H1 (cell line): ENCODE results near the gene MXD4. TPM values are rescaled to one million over a fixed set of nuclear protein-coding genes. Genes with fewer than 3 reads are reported as not detected.

Source experiments
- BCL11A ChIP-seq, 2 experiments: IDR thresholded peaks; one replicate each; pipeline ENCODE4 v1.6.1; 2011; ENCODE audit warnings: low read depth in 2 of 2, low read length in 2 of 2, mild to moderate bottlenecking in 2 of 2
- EP300 ChIP-seq, 2 experiments: IDR thresholded peaks; 1 replicate in 1 of 2; 2 replicates in 1 of 2; pipeline ENCODE4 v1.6.1; 2011 to 2012; ENCODE audit warnings: low read depth in 2 of 2, low read length in 2 of 2, mild to moderate bottlenecking in 2 of 2, borderline replicate concordance in 1 of 2, inconsistent platforms in 1 of 2, moderate library complexity in 1 of 2
- NRF1 ChIP-seq: IDR thresholded peaks from 2 replicates; pipeline ENCODE4 v1.6.1; 2011; ENCODE audit warnings: mild to moderate bottlenecking, low read depth, low read length, improper control_type of control experiment
- PHF8 ChIP-seq: fragments of 200-600 bp; sonication (generic); conservative IDR thresholded peaks from 2 replicates; pipeline ENCODE4 v1.7.1; 2012; ENCODE audit warnings: low read depth, mild to moderate bottlenecking, inconsistent platforms, low read length, moderate library complexity
- POU5F1 ChIP-seq: IDR thresholded peaks from 2 replicates; pipeline ENCODE4 v1.6.1; 2011; ENCODE audit warnings: low read depth, mild to moderate bottlenecking, low read length, moderate library complexity
- RNF2 ChIP-seq: fragments of 200-900, 300-1000 bp; sonication (generic); IDR thresholded peaks from 2 replicates; pipeline ENCODE4 v1.7.1; 2016; ENCODE audit warnings: borderline replicate concordance, low read depth, mild to moderate bottlenecking, antibody characterized with exemption, low read length; ENCODE audit not compliant: poor library complexity, severe bottlenecking; ENCODE audit errors: missing control alignments
- SIN3A ChIP-seq, 2 experiments: IDR thresholded peaks in 1 of 2; conservative IDR thresholded peaks in 1 of 2; 2 replicates each; pipeline ENCODE4 v1.6.1; 2011 to 2012; ENCODE audit warnings: low read length in 2 of 2, improper control_type of control experiment in 1 of 2, low read depth in 1 of 2, mild to moderate bottlenecking in 1 of 2
- polyA plus RNA-seq, 7 experiments: library from polyadenylated mRNA; depleted of rRNA in 3 of 7; stranded (reverse) in 5 of 7; unstranded in 2 of 7; fragments of >200 nt in 5 of 7; fragments of 200-250 nt in 2 of 7; gene quantifications; 1 replicate in 5 of 7; 2 replicates in 1 of 7; 4 replicates in 1 of 7; pipeline versions ENCODE4 v1.2.1 to v1.2.3, GENCODE V29; 2011 to 2013; ENCODE audit warnings: missing spikeins in 2 of 7, mixed read lengths in 2 of 7
- total RNA-seq: library from RNA; stranded (reverse); fragmentation: NEBNext Ultra II Directional; extraction: Animal tissue kit (Norgen Biotek cat#: 25700); gene quantifications from 2 replicates; pipeline ENCODE4 v1.2.1, GENCODE V29; 2021
- TF ChIP-seq, protein P1 (sequence below): fragments of 300-600 bp; sonication (generic); IDR thresholded peaks from 2 replicates; pipeline ENCODE4 v1.7.1; 2012; ENCODE audit warnings: low read length, moderate library complexity, mild to moderate bottlenecking, inconsistent platforms; ENCODE audit not compliant: insufficient replicate concordance
- TF ChIP-seq, protein P2 (sequence below): IDR thresholded peaks from 2 replicates; pipeline ENCODE4 v1.6.1; 2012; ENCODE audit warnings: low read length, inconsistent platforms

The MXD4 gene
- total and polyA plus RNA-seq, 2 of the 8 experiments (the other 6 are each of a cell fraction or from before 2014, with no cell fraction given), result 18.0 to 20.8 TPM

DNA sequence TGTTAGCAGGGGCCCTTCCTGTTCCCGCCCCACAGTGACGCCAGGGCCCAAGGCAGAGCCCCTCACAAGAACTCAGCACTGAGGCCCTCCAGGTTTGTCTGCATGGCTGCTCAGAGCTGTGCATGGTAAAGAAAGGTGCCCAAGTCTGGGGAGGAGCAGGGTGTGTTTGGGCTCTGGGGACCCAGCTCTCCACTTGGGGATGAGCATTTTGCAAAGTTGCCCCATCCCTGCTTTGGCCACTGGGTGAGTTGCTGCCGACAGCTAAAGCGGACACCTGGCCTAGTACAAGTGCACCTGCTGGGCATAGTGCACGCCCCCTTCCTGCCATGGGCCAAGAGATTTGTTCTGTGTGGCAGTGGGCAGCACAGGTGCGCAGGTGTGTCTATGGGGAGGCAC lies 2.0 kb upstream of the MXD4 start (continued):
- TF ChIP-seq, protein P1, sequence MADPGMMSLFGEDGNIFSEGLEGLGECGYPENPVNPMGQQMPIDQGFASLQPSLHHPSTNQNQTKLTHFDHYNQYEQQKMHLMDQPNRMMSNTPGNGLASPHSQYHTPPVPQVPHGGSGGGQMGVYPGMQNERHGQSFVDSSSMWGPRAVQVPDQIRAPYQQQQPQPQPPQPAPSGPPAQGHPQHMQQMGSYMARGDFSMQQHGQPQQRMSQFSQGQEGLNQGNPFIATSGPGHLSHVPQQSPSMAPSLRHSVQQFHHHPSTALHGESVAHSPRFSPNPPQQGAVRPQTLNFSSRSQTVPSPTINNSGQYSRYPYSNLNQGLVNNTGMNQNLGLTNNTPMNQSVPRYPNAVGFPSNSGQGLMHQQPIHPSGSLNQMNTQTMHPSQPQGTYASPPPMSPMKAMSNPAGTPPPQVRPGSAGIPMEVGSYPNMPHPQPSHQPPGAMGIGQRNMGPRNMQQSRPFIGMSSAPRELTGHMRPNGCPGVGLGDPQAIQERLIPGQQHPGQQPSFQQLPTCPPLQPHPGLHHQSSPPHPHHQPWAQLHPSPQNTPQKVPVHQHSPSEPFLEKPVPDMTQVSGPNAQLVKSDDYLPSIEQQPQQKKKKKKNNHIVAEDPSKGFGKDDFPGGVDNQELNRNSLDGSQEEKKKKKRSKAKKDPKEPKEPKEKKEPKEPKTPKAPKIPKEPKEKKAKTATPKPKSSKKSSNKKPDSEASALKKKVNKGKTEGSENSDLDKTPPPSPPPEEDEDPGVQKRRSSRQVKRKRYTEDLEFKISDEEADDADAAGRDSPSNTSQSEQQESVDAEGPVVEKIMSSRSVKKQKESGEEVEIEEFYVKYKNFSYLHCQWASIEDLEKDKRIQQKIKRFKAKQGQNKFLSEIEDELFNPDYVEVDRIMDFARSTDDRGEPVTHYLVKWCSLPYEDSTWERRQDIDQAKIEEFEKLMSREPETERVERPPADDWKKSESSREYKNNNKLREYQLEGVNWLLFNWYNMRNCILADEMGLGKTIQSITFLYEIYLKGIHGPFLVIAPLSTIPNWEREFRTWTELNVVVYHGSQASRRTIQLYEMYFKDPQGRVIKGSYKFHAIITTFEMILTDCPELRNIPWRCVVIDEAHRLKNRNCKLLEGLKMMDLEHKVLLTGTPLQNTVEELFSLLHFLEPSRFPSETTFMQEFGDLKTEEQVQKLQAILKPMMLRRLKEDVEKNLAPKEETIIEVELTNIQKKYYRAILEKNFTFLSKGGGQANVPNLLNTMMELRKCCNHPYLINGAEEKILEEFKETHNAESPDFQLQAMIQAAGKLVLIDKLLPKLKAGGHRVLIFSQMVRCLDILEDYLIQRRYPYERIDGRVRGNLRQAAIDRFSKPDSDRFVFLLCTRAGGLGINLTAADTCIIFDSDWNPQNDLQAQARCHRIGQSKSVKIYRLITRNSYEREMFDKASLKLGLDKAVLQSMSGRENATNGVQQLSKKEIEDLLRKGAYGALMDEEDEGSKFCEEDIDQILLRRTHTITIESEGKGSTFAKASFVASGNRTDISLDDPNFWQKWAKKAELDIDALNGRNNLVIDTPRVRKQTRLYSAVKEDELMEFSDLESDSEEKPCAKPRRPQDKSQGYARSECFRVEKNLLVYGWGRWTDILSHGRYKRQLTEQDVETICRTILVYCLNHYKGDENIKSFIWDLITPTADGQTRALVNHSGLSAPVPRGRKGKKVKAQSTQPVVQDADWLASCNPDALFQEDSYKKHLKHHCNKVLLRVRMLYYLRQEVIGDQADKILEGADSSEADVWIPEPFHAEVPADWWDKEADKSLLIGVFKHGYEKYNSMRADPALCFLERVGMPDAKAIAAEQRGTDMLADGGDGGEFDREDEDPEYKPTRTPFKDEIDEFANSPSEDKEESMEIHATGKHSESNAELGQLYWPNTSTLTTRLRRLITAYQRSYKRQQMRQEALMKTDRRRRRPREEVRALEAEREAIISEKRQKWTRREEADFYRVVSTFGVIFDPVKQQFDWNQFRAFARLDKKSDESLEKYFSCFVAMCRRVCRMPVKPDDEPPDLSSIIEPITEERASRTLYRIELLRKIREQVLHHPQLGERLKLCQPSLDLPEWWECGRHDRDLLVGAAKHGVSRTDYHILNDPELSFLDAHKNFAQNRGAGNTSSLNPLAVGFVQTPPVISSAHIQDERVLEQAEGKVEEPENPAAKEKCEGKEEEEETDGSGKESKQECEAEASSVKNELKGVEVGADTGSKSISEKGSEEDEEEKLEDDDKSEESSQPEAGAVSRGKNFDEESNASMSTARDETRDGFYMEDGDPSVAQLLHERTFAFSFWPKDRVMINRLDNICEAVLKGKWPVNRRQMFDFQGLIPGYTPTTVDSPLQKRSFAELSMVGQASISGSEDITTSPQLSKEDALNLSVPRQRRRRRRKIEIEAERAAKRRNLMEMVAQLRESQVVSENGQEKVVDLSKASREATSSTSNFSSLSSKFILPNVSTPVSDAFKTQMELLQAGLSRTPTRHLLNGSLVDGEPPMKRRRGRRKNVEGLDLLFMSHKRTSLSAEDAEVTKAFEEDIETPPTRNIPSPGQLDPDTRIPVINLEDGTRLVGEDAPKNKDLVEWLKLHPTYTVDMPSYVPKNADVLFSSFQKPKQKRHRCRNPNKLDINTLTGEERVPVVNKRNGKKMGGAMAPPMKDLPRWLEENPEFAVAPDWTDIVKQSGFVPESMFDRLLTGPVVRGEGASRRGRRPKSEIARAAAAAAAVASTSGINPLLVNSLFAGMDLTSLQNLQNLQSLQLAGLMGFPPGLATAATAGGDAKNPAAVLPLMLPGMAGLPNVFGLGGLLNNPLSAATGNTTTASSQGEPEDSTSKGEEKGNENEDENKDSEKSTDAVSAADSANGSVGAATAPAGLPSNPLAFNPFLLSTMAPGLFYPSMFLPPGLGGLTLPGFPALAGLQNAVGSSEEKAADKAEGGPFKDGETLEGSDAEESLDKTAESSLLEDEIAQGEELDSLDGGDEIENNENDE, result no peak
- TF ChIP-seq BCL11A (IDR thresholded peaks at IDR 0.05; ENCODE audit: low read depth in 2 of 2, low read length in 2 of 2), result no peak
- TF ChIP-seq EP300 (IDR thresholded peaks at IDR 0.05; ENCODE audit: borderline replicate concordance in 1 of 2, low read depth in 2 of 2, low read length in 2 of 2), result no peak
- no peak for TF ChIP-seq POU5F1
- TF ChIP-seq RNF2, result no peak
- no peak for TF ChIP-seq NRF1
- TF ChIP-seq SIN3A (conservative IDR thresholded peaks at IDR 0.05 in 1 of 2, IDR thresholded peaks at IDR 0.05 in 1 of 2; ENCODE audit: low read depth in 1 of 2, low read length in 2 of 2), result no peak
- TF ChIP-seq, protein P2, sequence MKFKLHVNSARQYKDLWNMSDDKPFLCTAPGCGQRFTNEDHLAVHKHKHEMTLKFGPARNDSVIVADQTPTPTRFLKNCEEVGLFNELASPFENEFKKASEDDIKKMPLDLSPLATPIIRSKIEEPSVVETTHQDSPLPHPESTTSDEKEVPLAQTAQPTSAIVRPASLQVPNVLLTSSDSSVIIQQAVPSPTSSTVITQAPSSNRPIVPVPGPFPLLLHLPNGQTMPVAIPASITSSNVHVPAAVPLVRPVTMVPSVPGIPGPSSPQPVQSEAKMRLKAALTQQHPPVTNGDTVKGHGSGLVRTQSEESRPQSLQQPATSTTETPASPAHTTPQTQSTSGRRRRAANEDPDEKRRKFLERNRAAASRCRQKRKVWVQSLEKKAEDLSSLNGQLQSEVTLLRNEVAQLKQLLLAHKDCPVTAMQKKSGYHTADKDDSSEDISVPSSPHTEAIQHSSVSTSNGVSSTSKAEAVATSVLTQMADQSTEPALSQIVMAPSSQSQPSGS, result no peak
- TF ChIP-seq PHF8, result no peak
